CD4-positive, alpha-beta T cell treated with Interleukin-15 for 1 hour (primary cell): ENCODE results near the gene SDK1.
"Not testable (repeated sequence)": the region's sequence is repeated elsewhere in the genome, so short reads cannot be mapped to it uniquely, and the experiment has no call there.

Experiments used
- DNase-seq: peaks from one replicate; pipeline ENCODE4 v3.0.0-alpha.2; 2020

Gene SDK1

DNA sequence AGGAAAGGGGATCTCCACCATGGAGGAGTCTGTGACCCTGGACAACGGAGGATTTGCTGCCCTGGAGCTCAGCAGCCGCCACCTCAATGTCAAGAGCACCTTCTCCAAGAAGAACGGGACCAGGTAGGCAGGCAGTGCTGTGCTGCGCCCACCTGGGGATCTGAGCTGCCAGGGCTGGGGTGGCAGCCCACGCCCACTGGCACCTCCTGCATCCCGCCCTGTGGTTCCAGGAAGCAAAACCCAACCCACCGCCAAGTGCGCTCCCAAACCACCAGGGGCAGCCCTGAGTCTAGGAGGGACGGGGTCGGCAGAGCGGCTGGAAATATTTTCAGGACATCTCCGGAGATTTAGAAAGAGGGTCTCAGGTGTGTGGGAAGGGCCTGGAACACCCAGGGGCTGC lies 940.7 kb downstream of the SDK1 start:
- DNase-seq, result no peak

DNA sequence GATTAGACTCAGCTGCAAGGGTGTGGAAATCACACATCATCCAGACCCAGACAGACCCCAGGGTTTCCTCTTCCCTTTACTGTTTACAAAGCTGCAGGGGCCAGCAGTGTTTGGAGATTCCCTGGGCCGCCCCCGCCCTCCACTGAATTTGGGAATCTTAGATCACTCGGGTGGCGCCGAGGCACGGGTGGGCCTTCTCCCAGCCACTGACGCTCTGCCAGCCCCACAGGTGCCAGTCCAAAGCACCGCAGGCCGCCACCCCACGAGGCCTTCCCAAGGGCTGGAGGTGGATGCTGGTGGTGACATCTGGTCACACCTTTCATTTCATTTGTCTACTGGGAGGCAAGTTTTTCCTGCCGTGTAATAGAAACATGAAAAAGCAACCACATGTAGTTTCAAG lies 941.7 kb downstream of the SDK1 start:
- no peak for DNase-seq

- no peak for DNase-seq
Observed at GRCh38 chr7:4244041-4244440, 943.0 kb downstream of the SDK1 start.

DNA sequence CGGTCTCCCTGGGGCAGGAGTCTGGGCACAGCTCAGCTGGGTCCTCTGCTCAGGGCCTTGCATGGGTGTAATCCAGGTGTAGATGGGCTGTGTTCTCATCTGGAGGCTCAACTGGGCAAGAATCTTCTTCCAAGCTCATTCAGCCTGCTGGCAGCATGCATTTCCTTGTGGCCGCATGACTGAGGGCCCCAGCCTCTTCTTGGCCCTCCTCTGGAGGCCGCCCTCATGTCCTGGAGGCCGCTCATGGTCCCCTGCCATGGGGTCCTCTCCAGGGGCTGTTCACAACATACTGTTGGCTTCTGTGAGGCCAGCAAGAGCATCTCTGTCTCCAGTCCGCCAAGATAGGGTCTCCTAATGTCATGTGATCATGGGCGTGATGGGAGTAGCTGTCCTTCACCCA lies 943.6 kb downstream of the SDK1 start:
- DNase-seq, result no peak

DNA sequence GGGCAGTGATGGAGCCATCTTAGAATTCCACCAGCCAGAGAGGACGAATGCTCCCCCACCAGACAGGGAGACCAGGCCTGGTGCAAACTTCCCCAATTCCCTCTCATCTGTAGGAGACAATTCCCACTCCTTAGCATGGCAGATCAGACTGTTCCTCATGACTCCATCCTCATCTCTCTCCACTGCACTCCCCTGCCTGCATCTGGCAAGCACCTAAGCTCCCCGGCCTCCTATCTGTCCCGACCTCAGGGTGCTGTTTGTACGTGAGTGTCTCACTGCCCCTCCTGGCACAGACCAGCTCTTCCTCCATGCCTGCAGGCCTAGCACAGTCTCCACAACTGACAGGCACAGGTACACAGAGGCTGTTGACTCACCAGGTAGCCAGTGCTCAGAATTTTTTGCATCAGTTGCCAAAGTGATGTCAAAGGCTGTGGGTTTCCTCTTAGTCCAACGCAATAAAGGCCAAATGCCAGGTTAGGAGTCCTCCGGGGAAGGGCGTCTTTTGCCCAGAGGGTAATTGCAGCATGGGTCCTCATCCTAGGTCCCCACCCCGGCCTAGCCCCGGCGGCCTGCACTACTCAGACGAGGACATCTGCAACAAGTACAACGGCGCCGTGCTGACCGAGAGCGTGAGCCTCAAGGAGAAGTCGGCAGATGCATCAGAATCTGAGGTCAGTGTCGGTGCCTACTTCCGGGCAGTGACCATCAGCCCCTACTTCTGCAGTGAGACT lies 944.2 kb downstream of the SDK1 start:
- DNase-seq, result no peak

DNA sequence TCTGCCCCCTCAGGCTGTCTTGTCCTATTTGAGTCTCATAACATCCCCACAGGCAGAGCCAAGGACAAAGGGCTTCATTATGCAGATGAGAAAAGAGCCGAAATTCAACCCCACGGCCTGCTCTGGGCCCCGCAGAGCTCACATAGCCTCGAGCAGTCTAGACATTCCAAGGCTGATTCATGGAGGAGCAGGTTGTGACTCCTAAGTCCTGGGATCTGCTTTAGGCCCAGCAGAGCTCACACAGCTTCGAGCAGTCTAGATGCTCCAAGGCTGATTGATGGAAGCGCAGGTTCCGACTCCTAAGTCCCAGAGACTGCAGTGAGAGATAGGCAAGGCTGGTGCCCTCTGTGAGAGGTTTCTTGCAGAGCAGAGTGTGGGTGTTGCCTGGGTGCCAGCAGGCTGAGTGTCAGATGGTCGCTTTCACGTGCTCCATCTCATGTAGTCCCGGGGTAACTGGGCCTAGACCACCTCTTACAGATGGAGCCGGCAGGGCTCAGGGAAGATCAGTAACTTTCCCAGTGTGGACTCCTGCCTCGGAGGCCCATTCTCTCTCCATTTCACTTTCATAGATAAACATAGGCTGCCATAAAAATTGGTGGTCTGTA lies 944.9 kb downstream of the SDK1 start:
- DNase-seq, result no peak

- no peak for DNase-seq
Observed at GRCh38 chr7:4246536-4246935, 945.5 kb downstream of the SDK1 start.

GRCh38 chr7:4247106-4247876 lies 946.2 kb downstream of the SDK1 start:
- DNase-seq, result no peak

- no peak for DNase-seq
Observed at GRCh38 chr7:4248295-4248694, 947.2 kb downstream of the SDK1 start.

GRCh38 chr7:4249241-4249640 lies 948.2 kb downstream of the SDK1 start:
- no peak for DNase-seq

DNA sequence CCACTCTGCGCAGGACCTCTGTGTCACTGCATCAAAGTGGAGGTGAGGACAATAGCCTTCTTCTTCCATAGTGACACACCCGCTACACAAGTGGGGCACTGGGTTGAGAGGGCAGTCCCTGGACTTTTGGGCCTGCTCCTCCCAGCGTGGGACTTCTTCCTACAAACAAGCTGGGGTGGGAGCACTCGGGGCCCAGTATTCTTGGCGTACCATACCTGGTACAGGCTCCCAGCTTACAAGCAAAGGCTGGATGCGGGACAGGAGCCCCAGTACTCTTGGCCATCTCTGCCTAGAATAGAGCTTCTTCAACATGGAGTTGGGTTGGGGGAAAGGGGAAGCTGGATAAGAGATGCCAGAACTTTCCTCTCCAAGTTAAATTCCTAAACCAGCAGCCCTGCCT lies 954.3 kb downstream of the SDK1 start:
- no peak for DNase-seq

DNA sequence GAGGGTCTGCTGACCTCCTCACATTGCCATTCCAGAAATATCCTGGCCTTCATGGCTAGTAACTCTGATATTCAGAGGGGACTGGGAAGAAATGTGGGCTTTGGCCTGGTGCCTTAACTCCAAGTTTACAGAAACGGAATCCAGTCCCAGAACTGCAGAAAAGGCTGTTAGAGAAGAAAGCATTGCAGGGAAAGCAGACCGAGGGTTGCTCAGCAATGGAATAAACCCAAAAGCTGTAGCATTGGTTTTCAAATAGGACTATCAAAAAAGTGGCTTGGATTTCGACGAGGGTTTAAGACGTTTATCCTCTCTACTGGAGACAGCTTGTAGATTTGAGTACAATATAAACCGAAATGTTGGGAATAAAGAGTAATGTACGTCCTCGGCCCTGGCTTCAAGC lies 955.2 kb downstream of the SDK1 start:
- no peak for DNase-seq

DNA sequence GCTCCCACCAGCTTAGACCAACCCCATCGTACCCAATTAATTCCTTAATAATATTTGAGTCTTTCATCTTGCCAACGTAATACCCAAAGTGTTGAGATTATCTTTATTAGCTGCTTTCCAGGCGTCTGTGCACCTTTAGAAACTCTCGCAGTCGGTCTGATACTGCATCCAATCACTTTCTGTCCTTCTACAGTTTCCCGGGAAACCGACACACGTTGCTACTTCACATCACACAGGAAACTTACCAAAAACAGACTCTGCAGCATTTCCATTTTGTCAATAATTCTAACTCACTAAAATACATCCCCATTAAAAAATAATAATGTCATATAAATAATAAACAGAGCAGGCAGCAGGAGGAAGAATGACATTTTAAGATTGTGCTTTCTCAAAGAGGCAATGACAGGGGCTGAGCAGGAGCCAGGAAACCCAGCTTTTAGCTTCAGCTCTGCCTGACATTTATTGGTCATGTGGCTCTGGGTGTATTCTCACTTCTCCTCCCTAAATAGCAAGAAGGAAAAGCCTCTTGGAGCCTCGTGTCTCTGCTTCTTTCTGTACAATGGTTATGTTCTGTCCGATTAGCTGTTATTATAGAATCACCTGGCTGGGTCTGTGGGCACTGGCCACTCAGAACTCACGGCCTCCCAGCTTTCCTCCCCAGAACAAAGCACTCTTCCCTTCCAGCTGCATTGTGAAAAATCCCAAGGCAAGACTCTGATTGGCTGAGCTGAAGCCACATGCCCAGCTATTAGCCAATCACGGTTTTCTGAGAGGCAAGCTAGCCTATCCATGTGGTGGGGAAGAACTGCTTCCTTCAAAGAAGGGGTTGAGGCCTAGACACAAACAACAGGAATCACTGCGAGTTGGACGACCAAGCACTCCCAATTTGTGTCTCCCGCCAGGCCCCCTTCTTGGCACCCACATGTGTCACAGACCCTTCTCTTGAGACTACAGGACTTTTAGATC lies 956.4 kb downstream of the SDK1 start:
- no peak for DNase-seq

DNA sequence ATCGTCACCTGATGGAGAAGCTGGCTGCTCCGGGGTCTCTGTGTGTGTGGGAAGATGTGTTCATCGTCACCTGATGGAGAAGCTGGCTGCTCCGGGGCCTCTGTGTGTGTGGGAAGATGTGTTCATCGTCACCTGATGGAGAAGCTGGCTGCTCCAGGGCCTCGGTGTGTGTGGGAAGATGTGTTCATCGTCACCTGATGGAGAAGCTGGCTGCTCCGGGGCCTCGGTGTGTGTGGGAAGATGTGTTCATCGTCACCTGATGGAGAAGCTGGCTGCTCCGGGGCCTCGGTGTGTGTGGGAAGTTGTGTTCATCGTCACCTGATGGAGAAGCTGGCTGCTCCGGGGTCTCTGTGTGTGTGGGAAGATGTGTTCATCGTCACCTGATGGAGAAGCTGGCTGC lies 959.1 kb downstream of the SDK1 start:
- not testable (repeated sequence) for DNase-seq

GRCh38 chr7:4260867-4261600 lies 960.0 kb downstream of the SDK1 start:
- DNase-seq, result no peak

- DNase-seq, result no peak
Observed at GRCh38 chr7:4261601-4261960, 960.5 kb downstream of the SDK1 start.

GRCh38 chr7:4264206-4264605 lies 963.2 kb downstream of the SDK1 start:
- not testable (repeated sequence) for DNase-seq

DNA sequence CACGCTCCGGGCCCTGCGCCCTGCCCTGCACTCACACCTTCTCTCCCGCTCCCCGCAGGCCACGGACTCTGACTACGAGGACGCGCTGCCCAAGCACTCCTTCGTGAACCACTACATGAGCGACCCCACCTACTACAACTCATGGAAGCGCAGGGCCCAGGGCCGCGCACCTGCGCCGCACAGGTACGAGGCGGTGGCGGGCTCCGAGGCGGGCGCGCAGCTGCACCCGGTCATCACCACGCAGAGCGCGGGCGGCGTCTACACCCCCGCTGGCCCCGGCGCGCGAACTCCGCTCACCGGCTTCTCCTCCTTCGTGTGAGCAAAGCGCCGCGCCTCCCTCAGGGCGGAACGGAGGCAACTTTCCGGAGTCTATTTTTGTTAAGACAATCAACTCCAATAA lies 964.0 kb downstream of the SDK1 start:
- DNase-seq, result no peak

DNA sequence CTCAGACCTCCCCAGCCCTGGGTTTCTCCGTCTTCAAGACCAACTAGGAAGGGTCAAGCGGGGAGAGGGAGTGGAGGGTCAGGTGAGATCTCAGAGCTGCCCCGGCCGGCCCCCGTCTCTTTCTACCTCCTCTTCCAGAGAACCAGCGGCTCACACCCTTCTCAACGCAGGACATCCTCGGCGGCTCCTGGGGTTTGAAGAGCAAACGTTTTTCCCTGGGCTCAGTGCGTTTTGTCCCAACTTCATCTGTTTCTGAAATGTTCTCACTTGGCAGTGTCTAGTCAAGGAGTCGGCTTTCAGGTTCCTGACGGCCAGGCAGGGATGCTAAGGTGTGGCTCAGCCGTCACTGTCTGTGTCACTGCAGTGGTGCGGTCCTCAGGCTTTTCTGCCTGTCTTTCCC lies 964.6 kb downstream of the SDK1 start:
- no peak for DNase-seq

DNA sequence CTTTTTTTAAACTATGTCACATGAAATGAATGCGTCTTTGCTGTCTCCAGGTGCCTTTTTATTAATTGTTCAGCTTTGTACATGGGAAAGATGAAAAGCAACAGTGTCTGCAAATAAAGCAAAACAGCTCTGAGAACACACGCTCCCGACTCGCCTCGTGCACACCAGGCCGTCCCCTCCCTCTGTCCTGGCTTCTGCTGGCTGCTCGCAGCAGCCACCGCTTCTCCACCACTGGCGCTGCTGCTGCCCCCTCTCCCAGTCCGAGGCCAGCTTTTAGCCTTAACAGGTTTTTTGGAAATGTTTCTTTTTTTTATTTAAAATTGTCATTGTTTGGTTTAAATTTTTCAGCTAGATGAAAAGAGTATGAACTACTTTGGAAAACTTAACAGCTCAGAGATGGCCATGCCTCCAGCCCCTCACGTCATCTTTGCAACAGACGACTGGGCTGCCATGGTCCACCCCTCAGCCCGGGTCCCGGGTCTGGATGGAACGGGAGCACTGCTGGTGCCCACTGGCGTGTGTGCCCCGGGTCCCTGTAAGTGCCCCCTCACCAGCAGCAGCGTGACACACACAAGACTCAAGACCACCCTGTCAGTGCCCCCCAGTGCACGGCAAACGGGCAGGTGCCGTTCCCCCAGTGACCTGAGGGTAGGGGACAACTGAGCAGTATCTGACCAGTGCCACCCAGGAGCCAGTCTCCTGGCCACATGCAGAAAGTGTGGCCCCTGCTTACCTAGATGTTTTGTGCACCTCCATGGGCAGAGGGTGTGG lies 965.4 kb downstream of the SDK1 start:
- DNase-seq, result no peak

GRCh38 chr7:4267341-4268039 lies 966.4 kb downstream of the SDK1 start:
- no peak for DNase-seq
